SK-N-SH (cell line): ENCODE measurements around the gene PTPRD. TPM values are rescaled to one million over a fixed set of nuclear protein-coding genes. Genes with fewer than 3 reads are reported as not detected.

Experiments used
- CTCF ChIA-PET: fragments of 300-600, 350-600 bp; formaldehyde crosslinking; extraction: SDS; loops from one replicate; lab custom pipeline; 2021; lab: Yijun Ruan, JAX
- POLR2A ChIA-PET: fragments of 350-600 bp; sonication (Branson Sonifier 250); formaldehyde crosslinking; extraction: SDS; loops from one replicate; lab custom pipeline; 2020; ENCODE audit warnings: antibody characterized with exemption, inconsistent platforms; lab: Yijun Ruan, JAX
- DNase-seq: peaks from one replicate; pipeline ENCODE4 v3.0.0; 2012
- H2AFZ ChIP-seq: fragments of 200-600 bp; sonication (generic); 2 replicates; pipeline ENCODE4 v1.8.1; 2016; ENCODE audit warnings: antibody characterized with exemption, mild to moderate bottlenecking, low read depth
- H3F3A ChIP-seq: fragments of 200-600 bp; sonication (generic); replicated peaks from 2 replicates; pipeline ENCODE3; 2016; ENCODE audit warnings: antibody characterized with exemption, mild to moderate bottlenecking; ENCODE audit not compliant: insufficient read depth
- H3K27ac ChIP-seq, 2 experiments: fragments of 200-500 bp in 1 of 2; fragments of 200-600 bp in 1 of 2; sonication (Bioruptor generic) in 1 of 2; sonication (generic), shearing (Covaris generic) in 1 of 2; 2 replicates each; pipeline versions ENCODE4 v1.5.1 to v1.6.1; 2014 to 2016; ENCODE audit warnings: low read depth in 2 of 2, inconsistent platforms in 1 of 2, low read length in 1 of 2, mild to moderate bottlenecking in 1 of 2, mixed read lengths in 1 of 2
- H3K27me3 ChIP-seq: fragments of 200-600 bp; sonication (generic), shearing (Covaris generic); 2 replicates; pipeline ENCODE4 v1.6.1; 2016; ENCODE audit warnings: mixed run types; ENCODE audit not compliant: insufficient read depth
- H3K36me3 ChIP-seq, 2 experiments: fragments of 200-500 bp in 1 of 2; fragments of 200-600 bp in 1 of 2; sonication (Bioruptor generic) in 1 of 2; sonication (generic) in 1 of 2; replicated peaks in 1 of 2; 2 replicates each; pipeline versions ENCODE3 to v1.5.1; 2014 to 2016; ENCODE audit warnings: low read length in 1 of 2, mild to moderate bottlenecking in 1 of 2; ENCODE audit not compliant: insufficient read depth in 2 of 2, control insufficient read depth in 1 of 2
- H3K4me1 ChIP-seq, 2 experiments: fragments of 200-500 bp in 1 of 2; fragments of 200-600 bp in 1 of 2; sonication (Bioruptor generic) in 1 of 2; sonication (generic), shearing (Covaris generic) in 1 of 2; 2 replicates each; pipeline versions ENCODE4 v1.5.1 to v1.6.1; 2014 to 2016; ENCODE audit warnings: low read depth in 1 of 2, low read length in 1 of 2, mixed run types in 1 of 2; ENCODE audit not compliant: insufficient read depth in 2 of 2, control insufficient read depth in 1 of 2
- H3K4me2 ChIP-seq: fragments of 200-600 bp; sonication (generic), shearing (Covaris generic); 2 replicates; pipeline ENCODE4 v1.6.1; 2017; ENCODE audit warnings: mixed run types
- H3K4me3 ChIP-seq, 2 experiments: fragments of 200-500 bp in 1 of 2; fragments of 200-600 bp in 1 of 2; sonication (Bioruptor generic) in 1 of 2; sonication (generic), shearing (Covaris generic) in 1 of 2; 2 replicates each; pipeline versions ENCODE4 v1.5.1 to v1.8.1; 2014 to 2016; ENCODE audit warnings: low read depth in 2 of 2, inconsistent platforms in 1 of 2, low read length in 1 of 2, mild to moderate bottlenecking in 1 of 2, mixed read lengths in 1 of 2, moderate library complexity in 1 of 2
- H3K79me2 ChIP-seq: fragments of 200-600 bp; sonication (generic); 2 replicates; pipeline ENCODE4 v1.8.1; 2017; ENCODE audit warnings: mild to moderate bottlenecking; ENCODE audit not compliant: insufficient read depth
- H3K9ac ChIP-seq: fragments of 200-600 bp; sonication (generic); 2 replicates; pipeline ENCODE4 v1.6.1; 2017; ENCODE audit warnings: mixed run types
- H3K9me2 ChIP-seq: fragments of 200-600 bp; sonication (generic); 2 replicates; pipeline ENCODE4 v1.6.1; 2017; ENCODE audit warnings: mixed run types
- H3K9me3 ChIP-seq: fragments of 200-600 bp; sonication (generic); 2 replicates; pipeline ENCODE4 v1.6.1; 2017; ENCODE audit warnings: mixed run types, mild to moderate bottlenecking, moderate library complexity
- H4K20me1 ChIP-seq: fragments of 200-600 bp; sonication (generic); 2 replicates; pipeline ENCODE4 v1.6.1; 2017; ENCODE audit warnings: mild to moderate bottlenecking, mixed run types; ENCODE audit not compliant: insufficient read depth
- CHD2 ChIP-seq: fragments of 150-350 bp; IDR thresholded peaks from 2 replicates; pipeline ENCODE4 v1.6.1; 2018; ENCODE audit warnings: low read length; ENCODE audit not compliant: partially characterized antibody
- ELF1 ChIP-seq: IDR thresholded peaks from 2 replicates; pipeline ENCODE4 v1.4.0; 2012
- EP300 ChIP-seq, 2 experiments: IDR thresholded peaks; 2 replicates each; pipeline versions ENCODE4 v1.4.0 to v1.6.1; 2012; ENCODE audit warnings: borderline replicate concordance in 1 of 2, low read depth in 1 of 2, low read length in 1 of 2
- EZH2phosphoT487 ChIP-seq: fragments of 200-600 bp; sonication (generic); IDR thresholded peaks from 2 replicates; pipeline ENCODE4 v1.6.1; 2017; ENCODE audit warnings: low read depth, mixed run types, mild to moderate bottlenecking, antibody characterized with exemption, moderate library complexity, borderline replicate concordance
- FOXM1 ChIP-seq: IDR thresholded peaks from 2 replicates; pipeline ENCODE4 v1.4.0; 2012; ENCODE audit warnings: low read depth, mild to moderate bottlenecking
- GABPA ChIP-seq: IDR thresholded peaks from 2 replicates; pipeline ENCODE4 v1.4.0; 2012; ENCODE audit warnings: low read depth, mild to moderate bottlenecking
- GATA2 ChIP-seq: sonication (generic); formaldehyde crosslinking; IDR thresholded peaks from 2 replicates; pipeline ENCODE4 v1.5.0; 2020; ENCODE audit warnings: mild to moderate bottlenecking, missing genetic modification reagents
- IRF3 ChIP-seq: fragments of 150-350 bp; IDR thresholded peaks from 2 replicates; pipeline ENCODE4 v1.6.1; 2016; ENCODE audit warnings: mild to moderate bottlenecking, low read depth, low read length
- JUND ChIP-seq: IDR thresholded peaks from 2 replicates; pipeline ENCODE4 v1.4.0; 2012
- MEF2A ChIP-seq: IDR thresholded peaks from 2 replicates; pipeline ENCODE4 v1.4.0; 2012; ENCODE audit warnings: low read depth, borderline replicate concordance
- NFIC ChIP-seq: IDR thresholded peaks from 2 replicates; pipeline ENCODE4 v1.4.0; 2012; ENCODE audit warnings: borderline replicate concordance
- RCOR1 ChIP-seq: fragments of 150-350 bp; IDR thresholded peaks from 2 replicates; pipeline ENCODE4 v1.6.1; 2017; ENCODE audit warnings: antibody characterized with exemption, low read length
- RFX5 ChIP-seq: IDR thresholded peaks from 2 replicates; pipeline ENCODE4 v1.6.1; 2012; ENCODE audit warnings: mild to moderate bottlenecking, improper control_type of control experiment, low read length
- RXRA ChIP-seq: IDR thresholded peaks from 2 replicates; pipeline ENCODE4 v1.4.0; 2012; ENCODE audit warnings: low read depth, mild to moderate bottlenecking, borderline replicate concordance
- SMC3 ChIP-seq: IDR thresholded peaks from 2 replicates; pipeline ENCODE4 v1.6.1; 2012; ENCODE audit warnings: low read depth, low read length, improper control_type of control experiment
- TAF1 ChIP-seq: IDR thresholded peaks from 2 replicates; pipeline ENCODE4 v1.6.1; 2012; ENCODE audit warnings: low read depth, mild to moderate bottlenecking, low read length, moderate library complexity, borderline replicate concordance
- TEAD4 ChIP-seq: IDR thresholded peaks from 2 replicates; pipeline ENCODE4 v1.4.0; 2012; ENCODE audit warnings: mild to moderate bottlenecking, borderline replicate concordance; ENCODE audit not compliant: insufficient read depth
- USF1 ChIP-seq: IDR thresholded peaks from 2 replicates; pipeline ENCODE4 v1.4.0; 2012; ENCODE audit warnings: low read depth, borderline replicate concordance
- USF2 ChIP-seq: fragments of 150-350 bp; IDR thresholded peaks from 2 replicates; pipeline ENCODE4 v1.6.1; 2017; ENCODE audit warnings: antibody characterized with exemption, low read length, low read depth, borderline replicate concordance
- YY1 ChIP-seq: IDR thresholded peaks from 2 replicates; pipeline ENCODE4 v1.4.0; 2012; ENCODE audit warnings: low read depth, mild to moderate bottlenecking
- ZBTB33 ChIP-seq: IDR thresholded peaks from 2 replicates; pipeline ENCODE4 v1.4.0; 2012; ENCODE audit warnings: low read depth, borderline replicate concordance
- polyA plus RNA-seq, 3 experiments: library from polyadenylated mRNA; depleted of rRNA; stranded (reverse); fragments of >200 nt; gene quantifications; 2 replicates each; pipeline ENCODE4 v1.2.3, GENCODE V29; 2012

Gene PTPRD
- polyA plus RNA-seq, 1 of the 3 experiments (the other 2 are of a cell fraction): 0.15 TPM

DNA sequence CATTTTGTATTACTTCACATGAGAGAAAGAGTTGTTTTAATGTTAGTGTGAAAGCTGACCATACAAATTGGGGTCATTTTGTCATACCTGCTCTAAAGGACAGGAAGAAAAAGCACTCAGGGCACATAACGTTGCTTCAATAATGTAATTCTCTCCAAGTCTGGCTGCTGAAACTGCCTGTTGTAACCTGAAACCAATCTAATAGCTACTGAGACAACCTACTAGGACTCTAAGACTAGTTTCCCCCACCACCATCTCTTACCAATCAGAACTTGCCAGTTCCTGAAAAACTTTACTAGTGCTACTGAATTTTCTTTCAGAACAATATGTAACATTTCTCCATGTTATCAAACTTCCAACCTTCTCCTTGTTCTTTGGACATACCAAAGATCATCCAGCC, 374.7 kb downstream of the PTPRD start (continued):
- TF ChIP-seq TEAD4: no peak
- no peak for TF ChIP-seq USF2
- TF ChIP-seq GABPA: no peak
- no peak for TF ChIP-seq ELF1
- no peak for TF ChIP-seq EZH2phosphoT487
- no peak for TF ChIP-seq NFIC
- TF ChIP-seq GATA2 (CRISPR knock-in tag): no peak
- TF ChIP-seq EP300 (IDR thresholded peaks at IDR 0.05; ENCODE audit: borderline replicate concordance in 1 of 2, low read depth in 1 of 2, low read length in 1 of 2): no peak
- no peak for TF ChIP-seq RXRA
- TF ChIP-seq MEF2A: no peak
- no peak for TF ChIP-seq FOXM1

- H3K9ac ChIP-seq: no peak overlapping the region
- no peaks in the 10 kb centered on the region for H3K27me3 ChIP-seq
- no peak overlapping the region for H3K4me3 ChIP-seq
- H3F3A ChIP-seq: no peaks in the 10 kb centered on the region
- no peaks in the 10 kb centered on the region for H3K9me2 ChIP-seq
- no peak for DNase-seq
- H4K20me1 ChIP-seq: no peaks in the 10 kb centered on the region
- no peak overlapping the region for H3K27ac ChIP-seq
- H3K4me1 ChIP-seq: no peaks in the 10 kb centered on the region
- no peaks in the 10 kb centered on the region for H3K9me3 ChIP-seq
- CTCF ChIA-PET: no interaction called here
- TF ChIP-seq USF1: no peak
- TF ChIP-seq FOXM1: no peak
- no peak for TF ChIP-seq YY1
- no peak for TF ChIP-seq GABPA
- TF ChIP-seq ZBTB33: no peak
- TF ChIP-seq RXRA: no peak
- TF ChIP-seq SMC3: no peak
- no peak for TF ChIP-seq NFIC
- TF ChIP-seq IRF3: no peak
- no peak for TF ChIP-seq RFX5
- no peak for TF ChIP-seq RCOR1
- no peak for TF ChIP-seq CHD2
- no peak for TF ChIP-seq JUND
- TF ChIP-seq TAF1: no peak
- TF ChIP-seq EZH2phosphoT487: no peak
- TF ChIP-seq, all 33 proteins: peak for 0
- no peaks in the 10 kb centered on the region for H3K36me3 ChIP-seq
- no peak overlapping the region for H2AFZ ChIP-seq
- no peak overlapping the region for H3K4me2 ChIP-seq
- POLR2A ChIA-PET: no interaction called here
- no peaks in the 10 kb centered on the region for H3K79me2 ChIP-seq
Measured at GRCh38 chr9:10237584-10237983, 375.2 kb downstream of the PTPRD start.
